Prostate gland (tissue), 2 donors: Measurements from ENCODE around the gene TMEM43. TPM values are rescaled to one million over a fixed set of nuclear protein-coding genes. Genes with fewer than 3 reads are reported as not detected.

Experiments
- DNase-seq: peaks from one replicate; pipeline ENCODE4 v3.0.0-alpha.2; 2019; ENCODE audit warnings: low spot score
- H3K27ac ChIP-seq, 2 donors: fragments of 200-600 bp; sonication (generic); 2 replicates each; pipeline ENCODE4 v1.5.1; 2017 to 2019
- H3K27me3 ChIP-seq: fragments of 200-600 bp; sonication (generic); replicated peaks from 2 replicates; pipeline ENCODE4 v1.5.1; 2019; ENCODE audit not compliant: insufficient read depth
- H3K36me3 ChIP-seq, 2 donors: fragments of 200-600 bp; sonication (generic); 1 replicate in 1 of 2; 2 replicates in 1 of 2; pipeline versions ENCODE4 v1.5.1 to v1.8.1; 2017 to 2019
- H3K4me1 ChIP-seq: fragments of 200-600 bp; sonication (generic); replicated peaks from 2 replicates; pipeline ENCODE4 v1.5.1; 2019
- H3K4me3 ChIP-seq, 2 donors: fragments of 200-600 bp; sonication (generic); 2 replicates each; pipeline ENCODE4 v1.5.1; 2017 to 2019
- H3K9me3 ChIP-seq: fragments of 200-600 bp; sonication (generic); 2 replicates; pipeline ENCODE4 v1.5.1; 2017
- CTCF ChIP-seq, 4 experiments: fragments of 200-600 bp in 2 of 4; fragments of 450-650 bp in 2 of 4; sonication (generic) in 2 of 4; IDR thresholded peaks; 1 replicate in 3 of 4; 2 replicates in 1 of 4; pipeline ENCODE4 v1.5.1; 2016 to 2019; ENCODE audit warnings: antibody characterized with exemption in 4 of 4, mild to moderate bottlenecking in 2 of 4, moderate library complexity in 2 of 4
- POLR2A ChIP-seq: fragments of 450-650 bp; IDR thresholded peaks from one replicate; pipeline ENCODE4 v1.6.1; 2016; ENCODE audit warnings: antibody characterized with exemption, mild to moderate bottlenecking
- POLR2AphosphoS5 ChIP-seq: sonication (generic); formaldehyde crosslinking; IDR thresholded peaks from one replicate; pipeline ENCODE4 v1.6.1; 2017; ENCODE audit warnings: antibody characterized with exemption
- WGBS: methylation state at CpG from one replicate; pipeline ENCODE4 v1.1.5; 2018; 5-methylcytosine and 5-hydroxymethylcytosine counted together
- intact Hi-C: fragments of 100-400 bp; cut with DNase I; formaldehyde crosslinking; loops from one replicate; pipeline ENCODE4 v1.14.2; 2022
- total RNA-seq, 2 donors: library from RNA; depleted of rRNA; stranded (reverse); fragments of >200 nt; gene quantifications; one replicate each; pipeline ENCODE4 v1.1.0, GENCODE V29; 2016

Gene TMEM43
- total RNA-seq, 2 donors from 2014 or later, result 56.8 to 80.5 TPM

GRCh38 chr3:14157951-14158350 lies 33.1 kb downstream of the TMEM43 start:
- 98% methylated on average over 9 of the region's 9 CpGs for WGBS
- H3K36me3 ChIP-seq, result peaks cover 12 to 27% of the 10 kb centered on the region in 2 donors

GRCh38 chr3:14158370-14158769 lies 33.5 kb downstream of the TMEM43 start:
- intact Hi-C loops, result no loop called here
- TF ChIP-seq POLR2AphosphoS5 (no peak), CTCF (IDR thresholded peaks at IDR 0.05) (no peak), POLR2A (no peak)
- Histone ChIP-seq H3K4me1 (no peaks in the 10 kb centered on the region), H3K36me3 (peaks cover 12 to 31% of the 10 kb centered on the region in 2 donors), H3K9me3 (no peaks in the 10 kb centered on the region), H3K4me3 (no peak overlapping the region), H3K27ac (no peak overlapping the region), H3K27me3 (no peaks in the 10 kb centered on the region)
- 97% methylated on average over 14 of the region's 14 CpGs for WGBS
- no peak for DNase-seq

More at GRCh38 chr3:14157951-14158350, 33.1 kb downstream of the TMEM43 start:
- DNase-seq, result no peak
- no peaks in the 10 kb centered on the region for H3K4me1 ChIP-seq
- intact Hi-C loops, result no loop called here
- H3K4me3 ChIP-seq, result no peak overlapping the region
- no peaks in the 10 kb centered on the region for H3K27me3 ChIP-seq
- no peak overlapping the region for H3K27ac ChIP-seq
- no peaks in the 10 kb centered on the region for H3K9me3 ChIP-seq
- TF ChIP-seq CTCF (IDR thresholded peaks at IDR 0.05) (no peak), POLR2AphosphoS5 (no peak), POLR2A (no peak)

GRCh38 chr3:14159426-14159825 lies 34.6 kb downstream of the TMEM43 start:
- no peak overlapping the region for H3K4me3 ChIP-seq
- no peaks in the 10 kb centered on the region for H3K4me1 ChIP-seq
- TF ChIP-seq POLR2A, result no peak
- no peak for TF ChIP-seq CTCF (IDR thresholded peaks at IDR 0.05)
- no peak for TF ChIP-seq POLR2AphosphoS5
- H3K36me3 ChIP-seq, result peaks cover 6 to 36% of the 10 kb centered on the region in 2 donors
- intact Hi-C loops, result no loop called here
- no peaks in the 10 kb centered on the region for H3K27me3 ChIP-seq
- no peak overlapping the region for H3K27ac ChIP-seq
- DNase-seq, result no peak
- no peaks in the 10 kb centered on the region for H3K9me3 ChIP-seq
- WGBS, result 97% methylated on average over 8 of the region's 8 CpGs

- intact Hi-C loops, result no loop called here
- Histone ChIP-seq H3K27me3 (no peaks in the 10 kb centered on the region), H3K27ac (no peak overlapping the region), H3K4me3 (no peak overlapping the region), H3K36me3 (peaks cover 13 to 41% of the 10 kb centered on the region in 2 donors), H3K4me1 (no peaks in the 10 kb centered on the region), H3K9me3 (no peaks in the 10 kb centered on the region)
- TF ChIP-seq POLR2AphosphoS5 (no peak), POLR2A (no peak), CTCF (IDR thresholded peaks at IDR 0.05) (no peak)
- WGBS, result 96% methylated on average over 2 of the region's 2 CpGs
- no peak for DNase-seq
Measured at GRCh38 chr3:14161282-14161681, 36.4 kb downstream of the TMEM43 start.

- Histone ChIP-seq H3K36me3 (peaks cover 13 to 41% of the 10 kb centered on the region in 2 donors), H3K27ac (no peak overlapping the region), H3K27me3 (no peaks in the 10 kb centered on the region), H3K4me1 (no peaks in the 10 kb centered on the region), H3K9me3 (no peaks in the 10 kb centered on the region), H3K4me3 (no peak overlapping the region)
- no peak for DNase-seq
- WGBS, result 95% methylated on average over 2 of the region's 2 CpGs
- TF ChIP-seq POLR2A (no peak), CTCF (IDR thresholded peaks at IDR 0.05) (no peak), POLR2AphosphoS5 (no peak)
- intact Hi-C loops, result no loop called here
Measured at GRCh38 chr3:14162178-14162577, 37.3 kb downstream of the TMEM43 start.
